Measurements from ENCODE around the gene LY6G6C. TPM values are rescaled to one million over a fixed set of nuclear protein-coding genes. Genes with fewer than 3 reads are reported as not detected.
A peak's percentile ranks its signal among the peaks of the same experiment; 100 is the strongest.

The LY6G6C gene
- total RNA-seq, 1 donor from 2014 or later = 0.66 TPM

DNA sequence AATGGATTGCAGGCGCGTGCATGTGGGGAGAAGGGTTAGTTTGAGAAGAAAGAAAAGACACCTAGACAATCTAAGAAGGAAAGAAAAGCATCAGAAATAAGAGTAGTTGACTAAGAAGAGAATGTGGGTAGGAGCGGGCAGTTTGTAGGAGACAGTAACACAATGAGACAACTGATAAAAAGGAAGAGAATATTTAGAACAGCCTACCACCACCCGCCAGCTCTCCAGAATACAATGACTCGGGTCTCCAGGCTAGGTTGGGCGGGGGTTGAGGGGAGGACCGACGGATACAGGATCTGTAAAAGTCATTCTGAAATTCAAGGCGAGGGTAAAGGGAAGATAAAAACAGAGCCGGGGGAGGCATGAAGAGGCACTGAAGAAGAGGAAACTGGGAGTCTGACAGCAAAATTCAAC is 19.1 kb downstream of the LY6G6C start:
- Histone ChIP-seq H3K27me3 (ENCODE audit: insufficient read depth, low read length) (no peaks in the 10 kb centered on the region), H3K79me2 (ENCODE audit: insufficient read depth, low read length) (peaks cover 38% of the 10 kb centered on the region), H3K36me3 (ENCODE audit: insufficient read depth, low read length) (peaks cover 5% of the 10 kb centered on the region), H3K9me3 (ENCODE audit: insufficient read depth, low read depth, low read length) (no peaks in the 10 kb centered on the region), H3K4me3 (ENCODE audit: insufficient read depth, low read depth, low read length) (peak overlapping the region; percentile 89), H3K4me1 (ENCODE audit: insufficient read depth, low read length) (peaks cover 18% of the 10 kb centered on the region), H2AFZ (ENCODE audit: low read depth, low read length) (peak overlapping the region; percentile 82), H3K4me2 (ENCODE audit: low read length) (peak overlapping the region; percentile 92), H3K27ac (ENCODE audit: low read depth, low read length) (peak overlapping the region; percentile 93), H3K9ac (ENCODE audit: low read length) (peak overlapping the region; percentile 89), H4K20me1 (ENCODE audit: insufficient read depth, low read length) (peaks cover 28% of the 10 kb centered on the region)
- no peak for TF ChIP-seq CTCF (IDR thresholded peaks at IDR 0.05; ENCODE audit: insufficient read depth, low read depth, low read length)
- TF ChIP-seq EZH2 (IDR thresholded peaks at IDR 0.05; ENCODE audit: insufficient read depth, low read length) = no peak
- Mint-ChIP-seq H3K27ac (ENCODE audit: unreplicated experiment) (peak overlapping the region; percentile 92), H3K36me3 (ENCODE audit: low read depth, unreplicated experiment) (peaks cover 4% of the 10 kb centered on the region), H3K4me1 (ENCODE audit: low read depth, unreplicated experiment) (peaks cover 16% of the 10 kb centered on the region), H3K27me3 (ENCODE audit: low read depth, unreplicated experiment) (peaks cover 4% of the 10 kb centered on the region), H3K9me3 (ENCODE audit: unreplicated experiment) (no peaks in the 10 kb centered on the region), H3K4me3 (ENCODE audit: unreplicated experiment) (peak overlapping the region; percentile 99)
- FAIRE-seq (no peak), DNase-seq (ENCODE audit: low read depth) (peak; percentile 4)

DNA sequence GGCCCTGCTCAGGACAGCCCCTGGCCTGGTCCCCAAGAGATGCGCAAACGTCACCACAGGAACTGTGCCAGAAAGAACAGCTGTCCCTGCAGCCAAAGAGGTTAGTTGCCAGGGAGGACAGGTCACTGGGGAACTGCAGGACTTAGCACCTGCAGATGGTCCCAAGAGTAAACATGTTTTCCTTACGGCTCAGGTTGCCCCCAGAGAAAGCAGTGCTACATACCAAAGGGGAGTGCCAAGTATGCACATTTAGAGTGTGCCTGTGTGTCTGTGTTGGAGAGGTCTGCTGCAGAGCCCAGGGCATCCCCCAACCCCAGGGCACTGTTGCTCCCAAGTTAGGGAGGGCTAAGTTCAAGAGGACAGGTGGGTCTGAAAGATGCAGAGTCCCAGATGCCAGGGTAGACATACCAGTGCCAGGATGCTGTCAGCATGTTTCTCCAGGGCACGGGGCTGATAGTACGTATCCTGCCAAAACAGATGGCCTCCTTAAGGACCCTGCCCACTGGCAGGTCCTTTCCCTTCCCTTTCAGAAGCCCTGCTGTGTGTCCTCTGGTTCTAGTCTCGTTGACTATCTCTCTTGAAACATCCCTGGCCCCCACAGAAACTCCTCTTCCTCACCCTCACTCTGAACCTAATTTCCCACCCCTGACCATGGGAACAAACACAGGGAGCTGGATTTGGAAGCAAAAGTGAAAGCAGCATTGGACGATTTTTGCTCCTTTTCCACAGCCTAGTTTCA is 19.7 kb downstream of the LY6G6C start:
- peak overlapping the region; percentile 82 for H2AFZ ChIP-seq (ENCODE audit: low read depth, low read length)
- no peak for FAIRE-seq

More for the DNA sequence above, 19.7 kb downstream of the LY6G6C start:
- H3K4me1 ChIP-seq (ENCODE audit: insufficient read depth, low read length) = peaks cover 18% of the 10 kb centered on the region
- peak overlapping the region; percentile 93 for H3K27ac ChIP-seq (ENCODE audit: low read depth, low read length)
- no peak for TF ChIP-seq EZH2 (IDR thresholded peaks at IDR 0.05; ENCODE audit: insufficient read depth, low read length)
- TF ChIP-seq CTCF (IDR thresholded peaks at IDR 0.05; ENCODE audit: insufficient read depth, low read depth, low read length) = no peak
- H3K9me3 ChIP-seq (ENCODE audit: insufficient read depth, low read depth, low read length) = no peaks in the 10 kb centered on the region
- peak overlapping the region; percentile 99 for H3K4me3 Mint-ChIP-seq (ENCODE audit: unreplicated experiment)
- H3K27me3 ChIP-seq (ENCODE audit: insufficient read depth, low read length) = no peaks in the 10 kb centered on the region
- H3K4me1 Mint-ChIP-seq (ENCODE audit: low read depth, unreplicated experiment) = peaks cover 17% of the 10 kb centered on the region
- H4K20me1 ChIP-seq (ENCODE audit: insufficient read depth, low read length) = peaks cover 34% of the 10 kb centered on the region
- peak overlapping the region; percentile 89 for H3K9ac ChIP-seq (ENCODE audit: low read length)
- peak overlapping the region; percentile 92 for H3K4me2 ChIP-seq (ENCODE audit: low read length)
- peaks cover 1% of the 10 kb centered on the region for H3K27me3 Mint-ChIP-seq (ENCODE audit: low read depth, unreplicated experiment)
- H3K36me3 ChIP-seq (ENCODE audit: insufficient read depth, low read length) = peaks cover 5% of the 10 kb centered on the region
- peaks cover 38% of the 10 kb centered on the region for H3K79me2 ChIP-seq (ENCODE audit: insufficient read depth, low read length)
- DNase-seq (ENCODE audit: low read depth) = no peak
- H3K27ac Mint-ChIP-seq (ENCODE audit: unreplicated experiment) = peak overlapping the region; percentile 92
- H3K4me3 ChIP-seq (ENCODE audit: insufficient read depth, low read depth, low read length) = peak overlapping the region; percentile 89
- H3K36me3 Mint-ChIP-seq (ENCODE audit: low read depth, unreplicated experiment) = peaks cover 4% of the 10 kb centered on the region
- H3K9me3 Mint-ChIP-seq (ENCODE audit: unreplicated experiment) = no peaks in the 10 kb centered on the region

All from astrocyte (in vitro differentiated cells and primary cell).